AG04450 (cell line): ENCODE data around the gene C2CD5. TPM values are rescaled to one million over a fixed set of nuclear protein-coding genes. Genes with fewer than 3 reads are reported as not detected.

Experiments
- CTCF ChIA-PET: fragments of 300-600, 350-600 bp; formaldehyde crosslinking; extraction: SDS; loops from one replicate; lab custom pipeline; 2022; ENCODE audit warnings: antibody characterized with exemption, inconsistent platforms; lab: Charles Lee
- POLR2A ChIA-PET: fragments of 350-600 bp; formaldehyde crosslinking; extraction: SDS; loops from one replicate; lab custom pipeline; 2021; ENCODE audit warnings: antibody characterized with exemption, inconsistent platforms; lab: Yijun Ruan, JAX
- DNase-seq: peaks from one replicate; pipeline ENCODE4 v3.0.0-alpha.2; 2011; ENCODE audit warnings: low read depth, low spot score
- H3K27ac ChIP-seq: one replicate; pipeline ENCODE4 v1.5.1; 2012; ENCODE audit warnings: low read depth, low read length, control low read depth
- H3K27me3 ChIP-seq: one replicate; pipeline ENCODE4 v1.6.0; 2012; ENCODE audit warnings: low read length; ENCODE audit not compliant: control insufficient read depth, insufficient read depth
- H3K4me3 ChIP-seq: 2 replicates; pipeline ENCODE4 v1.5.1; 2011; ENCODE audit warnings: mild to moderate bottlenecking, low read depth, low read length, control low read depth
- H3K9me3 ChIP-seq: 2 replicates; pipeline ENCODE4 v1.5.1; 2012; ENCODE audit warnings: low read length; ENCODE audit not compliant: control insufficient read depth, insufficient read depth
- CTCF ChIP-seq: IDR thresholded peaks from 2 replicates; pipeline ENCODE4 v1.5.1; 2011; ENCODE audit warnings: low read depth, low read length, control low read depth, inconsistent platforms
- polyA plus RNA-seq: library from polyadenylated mRNA; depleted of rRNA; stranded (reverse); fragments of >200 nt; gene quantifications from 2 replicates; pipeline ENCODE4 v1.2.3, GENCODE V29; 2011

C2CD5 gene
- polyA plus RNA-seq, 1 experiment, result 38.3 TPM

GRCh38 chr12:22412581-22412980 is 131.8 kb downstream of the C2CD5 start:
- H3K4me3 ChIP-seq, result no peak overlapping the region
- TF ChIP-seq CTCF, result no peak
- no peaks in the 10 kb centered on the region for H3K27me3 ChIP-seq
- CTCF ChIA-PET, result no interaction called here
- no peaks in the 10 kb centered on the region for H3K9me3 ChIP-seq
- no peak for DNase-seq
- no peak overlapping the region for H3K27ac ChIP-seq
- POLR2A ChIA-PET, result no interaction called here

GRCh38 chr12:22410486-22410885 is 133.9 kb downstream of the C2CD5 start:
- no peak for TF ChIP-seq CTCF
- CTCF ChIA-PET, result interaction anchor here (0.7 kb wide), 1 partner anchor 74 kb away, joined by 5 read pairs; no protein-coding TSS in a partner anchor
- DNase-seq, result no peak
- no peaks in the 10 kb centered on the region for H3K9me3 ChIP-seq
- H3K4me3 ChIP-seq, result no peak overlapping the region
- POLR2A ChIA-PET, result no interaction called here
- no peak overlapping the region for H3K27ac ChIP-seq
- H3K27me3 ChIP-seq, result no peaks in the 10 kb centered on the region

GRCh38 chr12:22409377-22410164 is 134.8 kb downstream of the C2CD5 start:
- ChIA-PET POLR2A (no interaction called here), CTCF (no interaction called here)
- no peak overlapping the region for H3K4me3 ChIP-seq
- no peak for TF ChIP-seq CTCF
- H3K27me3 ChIP-seq, result no peaks in the 10 kb centered on the region
- no peak for DNase-seq
- H3K27ac ChIP-seq, result no peak overlapping the region
- H3K9me3 ChIP-seq, result no peaks in the 10 kb centered on the region

- Histone ChIP-seq H3K9me3 (no peaks in the 10 kb centered on the region), H3K4me3 (no peak overlapping the region), H3K27me3 (no peaks in the 10 kb centered on the region), H3K27ac (no peak overlapping the region)
- no peak for DNase-seq
- CTCF ChIA-PET, result no interaction called here
- TF ChIP-seq CTCF, result no peak
- POLR2A ChIA-PET, result no interaction called here
Measured at GRCh38 chr12:22408610-22409376, 135.5 kb downstream of the C2CD5 start.

- no peak for DNase-seq
- H3K9me3 ChIP-seq, result no peaks in the 10 kb centered on the region
- ChIA-PET CTCF (no interaction called here), POLR2A (no interaction called here)
- H3K4me3 ChIP-seq, result no peak overlapping the region
- H3K27ac ChIP-seq, result no peak overlapping the region
- no peaks in the 10 kb centered on the region for H3K27me3 ChIP-seq
- no peak for TF ChIP-seq CTCF
Measured at GRCh38 chr12:22407397-22407796, 136.9 kb downstream of the C2CD5 start.
